HG03066 (cell line): ENCODE results near the gene SRGAP1.
"Not testable (repeated sequence)": the region's sequence is repeated elsewhere in the genome, so short reads cannot be mapped to it uniquely, and the experiment has no call there.

Experiments used
- ATAC-seq: cut with Tn5 transposase; IDR thresholded peaks from one replicate; pipeline ENCODE4 v1.9.1; 2021; ENCODE audit warnings: low read depth; ENCODE audit not compliant: unreplicated experiment

SRGAP1 gene

DNA sequence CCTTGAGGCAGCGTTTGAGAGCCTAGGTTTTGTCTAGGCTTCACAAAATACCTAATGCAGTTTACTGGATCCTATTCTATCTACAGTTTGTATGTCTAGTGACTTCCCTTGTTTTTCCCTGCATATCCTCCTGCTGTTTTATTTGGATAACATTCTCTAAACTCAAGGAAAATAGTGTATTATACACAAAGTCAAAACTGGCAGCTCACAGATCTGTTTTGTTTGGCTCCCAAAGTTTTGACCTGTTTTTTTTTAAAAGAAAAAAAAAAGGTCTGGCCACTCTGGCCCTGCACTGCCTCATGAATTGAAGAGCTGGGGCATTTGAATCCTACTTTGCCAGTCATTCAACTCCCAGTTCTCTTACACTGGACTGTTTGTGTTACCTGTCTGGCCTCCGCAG lies 222.3 kb downstream of the SRGAP1 start:
- no peak for ATAC-seq

DNA sequence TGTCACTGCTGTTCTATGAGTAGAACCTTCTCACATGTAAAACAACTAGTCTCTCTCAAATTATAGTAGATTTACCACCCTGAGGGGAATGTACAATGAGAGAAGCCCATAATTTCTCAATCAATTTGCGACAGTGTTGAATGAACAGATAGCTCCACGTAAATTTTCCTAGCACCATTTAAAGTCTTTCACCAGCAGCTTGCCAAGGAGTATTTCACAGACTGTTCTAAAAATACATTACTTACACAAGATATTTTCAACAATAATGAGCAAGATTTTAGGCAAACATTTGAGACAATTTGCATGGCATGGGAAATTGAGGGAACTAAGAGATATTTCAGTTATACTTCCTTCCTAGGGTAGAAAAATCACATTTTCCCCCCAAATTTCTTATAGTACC lies 226.0 kb downstream of the SRGAP1 start:
- ATAC-seq, result no peak

DNA sequence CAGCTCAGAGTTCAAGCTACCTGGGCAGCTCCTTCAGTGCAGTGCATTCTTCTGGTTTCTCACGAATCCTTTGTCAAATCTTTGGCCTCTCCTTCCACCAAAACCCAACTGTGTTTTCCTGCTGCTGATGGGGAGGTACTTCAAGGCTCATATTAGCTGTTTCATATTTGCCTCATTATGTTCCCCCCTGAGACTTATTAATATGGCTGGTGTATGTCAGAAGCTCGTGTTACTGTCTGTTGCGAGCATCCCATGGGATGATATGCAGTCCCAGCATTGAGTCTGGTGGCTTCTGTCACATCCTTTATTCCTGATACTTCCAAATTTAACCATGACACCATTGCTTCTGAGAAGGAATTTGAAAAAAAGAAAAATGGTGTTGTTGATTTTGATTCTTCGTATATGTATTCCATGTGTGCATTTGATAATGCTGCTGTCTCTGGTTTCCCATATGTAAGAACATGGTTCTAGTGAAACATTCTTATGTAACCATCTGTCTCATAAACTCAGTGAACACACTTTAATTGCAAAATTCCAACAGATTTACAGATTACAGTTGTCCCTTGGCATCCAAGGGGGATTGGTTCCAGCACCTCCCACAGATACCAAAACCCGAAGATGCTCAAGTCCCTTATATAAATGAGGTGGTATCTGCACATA lies 228.5 kb downstream of the SRGAP1 start:
- ATAC-seq, result no peak

DNA sequence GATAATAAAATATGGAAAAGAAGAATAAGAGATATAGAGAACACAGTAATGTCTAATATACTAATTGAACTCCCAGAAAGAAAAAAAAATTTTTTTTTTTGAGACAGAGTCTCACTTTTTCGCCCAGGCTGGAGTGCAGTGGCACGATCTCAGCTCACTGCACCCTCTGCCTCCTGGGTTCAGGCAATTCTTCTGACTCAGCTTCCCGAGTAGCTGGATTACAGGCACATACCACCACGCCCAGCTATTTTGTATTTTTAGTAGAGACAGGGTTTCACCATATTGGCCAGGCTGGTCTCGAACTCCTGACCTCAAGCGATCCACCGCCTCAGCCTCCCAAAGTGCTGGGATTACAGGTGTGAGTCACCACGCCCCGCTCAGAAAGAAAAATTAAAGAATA lies 232.1 kb downstream of the SRGAP1 start:
- ATAC-seq, result not testable (repeated sequence)

DNA sequence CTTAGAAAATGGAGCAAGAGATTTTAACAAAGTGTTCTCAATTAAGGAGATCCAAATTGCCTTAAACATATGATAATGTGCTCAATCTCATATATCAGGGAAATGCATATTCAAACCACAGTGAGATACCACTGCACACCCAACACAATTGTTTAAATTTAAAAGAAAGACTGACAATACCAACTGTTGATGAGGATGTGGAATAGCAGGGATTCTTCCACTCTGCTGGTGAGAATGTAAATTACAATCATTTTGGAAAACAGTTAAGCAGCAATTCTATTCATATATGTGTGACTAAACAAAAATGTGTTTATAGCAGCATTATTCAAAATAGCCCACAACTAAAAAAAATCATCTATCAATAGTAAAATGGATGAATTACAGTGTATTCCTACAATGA lies 233.4 kb downstream of the SRGAP1 start:
- no peak for ATAC-seq

DNA sequence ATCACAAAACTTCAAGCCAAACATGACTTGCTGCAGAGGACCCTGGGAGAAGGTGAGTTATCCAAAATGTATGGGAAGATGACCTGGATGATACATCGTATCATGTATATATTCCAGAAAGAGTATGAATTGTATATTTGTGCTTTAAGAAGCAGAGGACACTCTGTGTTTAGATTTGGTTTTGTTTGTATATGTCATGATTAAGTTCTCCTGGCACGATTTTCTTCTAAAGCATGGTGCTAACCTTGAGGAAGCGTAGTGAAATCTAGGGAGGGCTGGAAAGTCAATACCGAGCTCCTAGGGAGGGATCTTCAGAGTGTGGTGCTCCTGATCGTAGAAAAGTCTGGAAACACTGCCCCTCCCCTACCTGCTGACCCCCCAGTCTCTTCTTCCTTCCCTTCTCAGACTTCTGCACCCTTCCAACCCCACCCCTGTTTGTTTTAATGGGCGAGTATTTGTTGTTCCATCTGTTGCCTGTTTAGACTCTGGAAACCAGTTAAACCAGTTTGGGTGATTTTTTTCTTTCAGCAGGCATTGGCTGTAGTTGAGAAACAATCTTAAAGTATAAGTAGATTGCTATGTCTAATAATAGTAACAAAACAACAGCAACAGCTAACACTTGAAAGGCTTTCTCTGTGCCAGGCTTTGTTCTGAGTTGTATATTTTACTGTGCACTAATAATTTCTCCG lies 236.0 kb downstream of the SRGAP1 start:
- ATAC-seq, result no peak

DNA sequence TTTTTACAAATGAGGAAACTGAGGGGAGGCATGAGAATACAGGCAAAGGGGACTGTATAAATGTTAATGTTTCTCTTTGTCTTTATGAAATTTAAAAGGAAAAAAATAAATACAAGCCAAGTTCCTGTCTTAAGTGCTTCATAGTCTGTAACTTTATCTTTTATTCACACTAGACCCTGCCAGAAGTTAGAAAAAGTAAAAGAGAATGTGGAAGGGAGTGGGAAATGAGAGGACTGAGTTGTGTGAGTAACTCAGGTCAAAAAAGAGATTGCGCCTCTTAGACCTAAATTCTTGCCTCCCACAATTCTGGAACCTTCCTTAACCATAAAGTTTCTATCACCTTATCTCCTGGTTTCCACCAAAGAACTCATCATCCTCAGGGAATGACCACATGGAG lies 236.5 kb downstream of the SRGAP1 start:
- no peak for ATAC-seq

DNA sequence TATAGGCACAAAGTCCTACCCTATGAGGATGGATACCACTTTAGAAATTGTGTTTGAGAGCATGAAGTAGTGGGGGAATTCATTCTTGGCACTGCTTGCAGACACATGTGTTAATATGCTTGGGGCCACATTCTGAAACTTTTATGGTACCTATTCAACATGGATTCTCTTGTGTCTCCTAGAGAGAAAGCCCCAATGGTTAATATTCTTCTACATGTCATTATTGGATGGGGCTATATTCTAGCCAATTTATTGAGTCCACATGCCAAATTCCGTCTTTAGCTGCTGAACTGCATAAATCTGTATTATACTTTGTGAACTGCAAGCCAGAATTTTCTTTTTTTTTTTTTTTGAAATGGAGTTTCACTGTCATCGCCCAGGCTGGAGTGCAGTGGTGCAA lies 237.6 kb downstream of the SRGAP1 start:
- no peak for ATAC-seq

DNA sequence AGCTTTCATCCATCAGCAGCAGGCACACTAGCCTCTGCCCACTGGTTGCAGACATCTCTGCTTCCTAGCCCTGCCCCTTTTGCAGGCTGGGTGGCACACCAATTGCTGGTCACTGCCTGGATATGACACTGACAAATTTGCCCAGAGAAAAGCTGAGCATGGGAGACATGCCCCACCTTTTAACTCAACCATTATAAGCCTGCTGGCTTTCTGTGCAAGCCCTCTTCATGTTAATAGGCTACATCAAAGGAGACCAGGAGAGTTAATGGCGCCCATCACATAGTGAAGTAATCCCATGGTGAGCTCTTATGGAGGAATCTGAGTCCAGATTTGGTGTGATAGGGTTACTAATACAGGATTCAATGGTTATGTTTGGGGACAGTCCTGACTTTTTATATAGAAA lies 238.4 kb downstream of the SRGAP1 start:
- ATAC-seq, result no peak

DNA sequence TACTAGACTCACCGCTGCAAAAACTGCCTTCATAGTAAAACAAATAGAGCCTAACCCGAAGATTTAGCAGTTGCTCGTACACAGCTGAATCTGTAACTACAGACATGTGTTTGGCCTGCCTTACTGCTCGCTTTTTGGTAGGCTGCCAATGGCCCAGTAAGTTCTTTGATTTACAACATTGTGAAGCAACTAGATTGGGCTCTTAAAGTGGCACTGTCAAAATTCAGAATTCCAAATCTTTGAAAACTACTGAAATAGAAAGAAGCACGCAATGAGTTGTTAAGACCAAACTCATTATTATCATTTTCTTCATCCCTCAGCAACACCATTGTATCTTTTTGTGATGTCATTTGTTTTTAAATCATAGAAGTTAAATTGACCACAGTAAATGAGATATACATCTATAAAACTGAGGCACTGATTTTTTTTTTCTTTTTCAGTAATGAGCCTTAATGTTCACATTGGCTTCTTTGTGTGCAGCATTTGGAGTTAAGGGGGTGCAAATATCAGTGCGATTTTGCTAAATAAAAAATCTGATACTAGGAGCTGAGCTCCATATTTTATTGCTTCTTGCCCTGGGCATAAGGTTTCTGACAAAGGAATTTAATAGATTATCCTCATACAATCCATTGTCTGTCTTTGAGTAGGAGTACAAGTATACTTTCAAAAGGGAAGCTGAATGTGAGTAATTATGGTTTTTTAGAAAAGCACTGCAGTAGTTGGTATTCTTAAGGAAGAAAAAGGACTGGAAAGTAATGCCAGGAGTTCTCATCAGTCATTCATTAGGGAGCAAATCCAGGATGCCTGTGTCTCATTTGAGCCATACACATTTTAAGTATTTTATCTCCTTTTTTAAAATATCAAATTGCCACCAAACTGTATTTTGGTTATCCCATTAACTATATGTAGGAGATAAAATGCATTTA lies 239.0 kb downstream of the SRGAP1 start:
- no peak for ATAC-seq

DNA sequence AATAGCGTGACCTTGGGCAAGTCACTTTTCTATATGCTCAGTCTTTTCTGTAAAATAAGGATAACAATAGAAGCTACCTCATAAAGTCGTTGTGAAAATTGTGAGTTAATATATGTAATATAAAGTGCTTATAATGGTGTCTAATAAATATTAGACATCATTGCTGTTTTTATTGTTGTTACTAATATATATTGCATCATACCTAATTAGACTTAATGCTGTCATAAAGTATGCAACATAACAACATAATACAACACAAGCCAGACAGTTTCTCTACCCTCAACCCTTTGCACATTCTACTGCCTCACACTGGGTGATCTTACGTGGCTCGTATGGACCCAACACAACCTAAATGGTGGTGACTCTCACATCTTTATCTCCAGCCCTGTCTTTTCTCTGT lies 240.7 kb downstream of the SRGAP1 start:
- ATAC-seq, result no peak

DNA sequence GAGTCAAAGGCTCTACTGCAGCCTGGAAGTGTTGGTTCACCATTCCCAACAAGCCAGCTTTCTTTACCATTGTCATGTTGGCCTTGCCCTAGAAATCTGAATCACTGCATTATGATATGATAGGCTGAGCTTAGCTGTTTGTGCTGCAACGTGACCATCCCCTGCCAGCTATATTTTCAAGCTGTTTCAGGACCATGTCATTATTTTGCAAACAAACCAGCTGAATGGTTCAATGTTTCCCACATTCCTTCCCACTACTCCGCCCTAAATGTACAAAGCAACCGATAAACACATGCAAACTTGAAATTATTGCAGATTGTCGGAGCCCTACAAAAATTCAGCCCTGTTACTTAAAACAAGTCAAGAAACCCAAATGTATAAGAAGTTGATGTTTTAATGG lies 241.5 kb downstream of the SRGAP1 start:
- ATAC-seq, result no peak

DNA sequence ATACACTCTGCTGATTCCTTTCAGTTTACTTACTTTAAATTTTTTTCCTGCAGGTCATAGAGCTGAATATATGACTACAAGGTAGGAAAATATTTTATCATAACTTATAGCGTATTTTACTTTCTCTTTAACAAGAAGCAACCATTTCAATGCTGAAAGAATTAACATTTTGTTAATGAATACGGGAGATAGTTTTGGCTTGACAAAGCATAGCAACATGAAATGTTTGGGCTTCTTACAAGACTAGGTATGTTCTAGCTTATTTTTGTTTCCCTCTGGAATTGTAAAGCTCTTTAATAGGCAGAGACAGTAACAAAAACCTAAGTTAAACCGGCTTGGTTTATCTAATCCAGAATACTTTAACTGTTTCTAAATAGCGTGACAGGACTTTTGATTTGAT lies 242.4 kb downstream of the SRGAP1 start:
- ATAC-seq, result no peak

DNA sequence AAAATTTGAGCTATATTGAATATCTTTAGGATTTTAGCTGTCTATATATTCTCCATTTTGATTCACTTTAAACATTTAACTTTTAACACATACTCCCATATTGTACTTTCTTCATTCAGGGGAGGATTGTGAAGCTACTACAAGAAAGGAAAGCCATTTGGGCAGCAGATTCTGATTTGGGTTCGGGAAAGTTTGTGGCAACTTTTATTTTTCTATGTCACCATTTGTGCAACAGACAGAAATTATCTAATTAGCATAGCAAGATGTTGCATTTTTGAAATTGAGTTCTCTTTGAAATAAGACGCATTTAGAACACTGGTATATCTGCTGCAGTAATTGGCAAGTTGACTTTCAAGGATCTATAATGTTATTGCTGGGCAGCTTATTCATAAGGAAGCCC lies 243.3 kb downstream of the SRGAP1 start:
- no peak for ATAC-seq

DNA sequence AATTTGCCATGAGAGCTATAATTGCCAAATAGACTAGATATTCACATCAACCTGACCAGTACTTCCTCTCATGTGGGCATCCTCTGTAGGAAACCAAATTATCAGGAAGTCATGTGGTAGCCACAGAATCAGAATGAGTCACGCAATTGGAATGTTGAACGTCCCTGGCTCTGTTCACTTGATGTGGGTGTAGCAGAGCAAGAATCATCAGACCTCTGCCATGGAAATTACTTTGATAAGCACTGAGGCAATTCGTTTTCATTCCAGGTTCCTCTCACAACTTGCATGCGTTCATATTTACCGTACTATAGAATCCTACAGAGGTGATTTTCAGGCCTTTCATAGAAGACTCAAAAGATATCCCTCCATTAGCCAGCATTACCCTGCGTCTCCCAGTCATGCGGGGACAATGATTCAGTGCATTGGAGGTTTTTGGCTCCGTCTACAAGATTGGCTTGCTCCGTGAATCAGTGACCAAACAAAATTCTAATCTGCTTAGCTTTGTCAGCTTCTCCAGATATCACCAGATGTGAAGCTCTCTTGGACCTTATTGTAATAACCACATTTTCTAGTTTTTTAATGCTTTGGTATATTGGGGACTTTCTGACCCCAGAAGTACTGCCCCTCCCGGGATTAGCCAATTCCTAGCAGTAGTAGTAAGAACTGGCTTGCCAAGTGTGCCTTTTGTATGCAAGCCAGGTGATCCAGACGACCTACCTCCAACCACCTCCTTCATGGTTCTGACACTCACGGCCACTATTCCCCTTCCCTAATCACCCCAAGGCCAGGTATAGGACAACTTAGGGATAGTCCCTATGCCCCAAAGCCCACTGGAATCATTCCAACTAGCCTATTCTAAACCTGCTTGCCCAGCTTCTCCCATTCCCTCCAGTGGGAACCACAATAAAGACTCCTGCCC lies 244.2 kb downstream of the SRGAP1 start:
- no peak for ATAC-seq

DNA sequence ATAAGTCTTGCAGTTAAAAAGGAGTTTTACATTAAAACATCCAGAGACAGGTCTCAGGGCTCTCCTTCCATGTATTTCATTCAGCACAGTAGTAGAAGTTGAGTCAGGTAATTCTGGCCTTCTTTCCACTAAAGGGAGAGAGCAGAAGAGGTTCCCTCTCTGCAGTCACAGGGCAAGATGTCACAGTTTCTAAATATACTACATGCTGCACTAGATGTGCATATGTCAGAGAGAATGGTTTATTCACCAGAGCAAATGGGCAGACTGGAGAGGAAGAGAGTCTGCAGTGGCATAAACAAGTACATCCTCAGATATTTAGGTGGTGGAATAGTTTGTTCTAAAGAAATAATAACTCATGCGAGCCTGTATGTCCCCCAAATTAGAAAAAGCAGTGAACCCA lies 245.5 kb downstream of the SRGAP1 start:
- ATAC-seq, result no peak

DNA sequence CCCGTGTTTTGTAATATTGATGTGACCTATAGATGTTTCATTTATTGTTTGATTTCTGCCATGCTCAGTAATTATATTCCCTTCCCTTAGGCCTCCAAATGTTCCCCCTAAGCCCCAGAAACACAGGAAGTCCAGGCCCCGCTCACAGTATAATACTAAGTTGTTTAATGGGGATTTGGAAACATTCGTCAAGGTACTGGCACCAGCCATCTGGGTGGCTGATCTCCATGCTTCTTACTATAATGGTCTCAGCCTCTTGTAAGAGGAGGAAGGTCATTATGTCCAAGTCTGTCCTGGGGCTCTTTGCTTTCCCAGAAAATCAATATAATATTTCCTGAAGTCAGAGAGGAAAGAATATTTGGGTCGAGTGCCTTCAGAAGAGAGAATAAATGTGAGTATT lies 246.7 kb downstream of the SRGAP1 start:
- no peak for ATAC-seq

DNA sequence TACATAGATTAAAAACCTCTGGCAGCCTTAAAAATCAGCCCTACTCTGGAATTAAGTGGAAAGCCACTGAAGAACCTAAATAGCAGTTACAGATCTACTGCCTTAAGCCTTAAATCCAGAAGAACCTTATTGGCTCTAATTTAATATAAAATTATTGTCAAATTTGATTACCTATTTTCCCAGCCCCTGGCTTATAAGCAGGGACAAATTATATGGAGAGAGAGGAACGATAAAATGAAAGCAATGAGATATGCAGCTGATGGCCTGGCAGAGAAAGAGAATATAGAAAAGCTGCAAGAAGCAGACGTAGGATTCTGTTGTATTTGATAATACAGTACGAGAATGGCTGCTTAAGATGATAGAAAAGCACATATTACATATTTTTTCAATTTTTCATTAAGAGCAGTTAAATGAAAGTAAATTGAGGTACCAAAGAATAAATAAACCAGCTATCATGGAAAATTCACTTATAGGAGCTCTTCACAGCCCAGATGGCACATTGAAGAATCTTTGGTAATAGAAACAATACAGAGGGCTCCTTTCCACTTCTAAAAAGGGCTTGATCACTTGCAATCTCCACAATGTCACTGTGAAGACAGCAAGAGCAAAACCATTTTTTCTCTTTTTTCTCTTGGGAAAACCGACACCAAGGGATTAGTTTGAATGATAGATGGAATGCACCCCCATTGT lies 248.2 kb downstream of the SRGAP1 start:
- no peak for ATAC-seq

DNA sequence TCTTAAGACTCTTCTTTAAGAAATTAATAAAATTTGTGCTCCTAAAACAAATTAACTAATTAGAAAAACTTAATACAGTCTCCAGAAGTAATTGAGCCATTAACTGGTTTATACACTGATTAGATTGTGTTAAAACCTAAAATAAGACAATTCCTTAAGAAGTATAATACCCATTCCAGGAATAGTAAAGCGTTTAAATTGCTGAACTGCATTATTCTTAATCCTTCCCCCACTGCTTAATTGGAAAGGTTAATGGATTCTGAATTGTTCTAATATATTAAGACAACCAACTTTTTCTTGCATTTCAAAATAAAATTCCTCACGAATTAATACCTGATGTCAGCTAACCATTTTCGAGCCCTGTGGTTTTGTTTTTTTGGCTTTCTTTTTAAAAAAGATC lies 249.2 kb downstream of the SRGAP1 start:
- no peak for ATAC-seq
